IPS-20b (cell line): Measurements from ENCODE around the gene POLR1D.

Experiments used
- H3K27ac ChIP-seq: one replicate; pipeline ENCODE4 v1.5.1; 2013; ENCODE audit warnings: low read length
- H3K27me3 ChIP-seq: 2 replicates; pipeline ENCODE4 v1.6.1; 2013; ENCODE audit warnings: mild to moderate bottlenecking, low read length, inconsistent platforms; ENCODE audit not compliant: insufficient read depth
- H3K36me3 ChIP-seq: 2 replicates; pipeline ENCODE4 v1.6.1; 2013; ENCODE audit warnings: low read depth, mild to moderate bottlenecking, inconsistent platforms, low read length, moderate library complexity; ENCODE audit not compliant: insufficient read depth
- H3K4me1 ChIP-seq: 2 replicates; pipeline ENCODE4 v1.6.1; 2013; ENCODE audit warnings: mild to moderate bottlenecking, control low read depth, inconsistent platforms, low read length, moderate library complexity; ENCODE audit not compliant: insufficient read depth
- H3K4me3 ChIP-seq: 2 replicates; pipeline ENCODE4 v1.5.1; 2013; ENCODE audit warnings: mild to moderate bottlenecking, low read length, inconsistent platforms
- H3K9ac ChIP-seq: 2 replicates; pipeline ENCODE4 v1.6.1; 2013; ENCODE audit warnings: low read depth, mild to moderate bottlenecking, inconsistent platforms, low read length, moderate library complexity
- H3K9me3 ChIP-seq: 2 replicates; pipeline ENCODE4 v1.6.1; 2013; ENCODE audit warnings: mild to moderate bottlenecking, low read depth, low read length, inconsistent platforms; ENCODE audit not compliant: insufficient read depth

The POLR1D gene

GRCh38 chr13:27641711-27642502 lies 20.2 kb downstream of the POLR1D start:
- H3K36me3 ChIP-seq: no peaks in the 10 kb centered on the region
- no peak overlapping the region for H3K9ac ChIP-seq
- no peaks in the 10 kb centered on the region for H3K9me3 ChIP-seq
- H3K27ac ChIP-seq: no peak overlapping the region
- H3K4me1 ChIP-seq: peaks cover 11% of the 10 kb centered on the region; the same call in 1 of the 2 replicates
- H3K4me3 ChIP-seq: no peak overlapping the region
- no peaks in the 10 kb centered on the region for H3K27me3 ChIP-seq

GRCh38 chr13:27643334-27644132 lies 21.8 kb downstream of the POLR1D start:
- H3K36me3 ChIP-seq: peaks cover 5% of the 10 kb centered on the region
- no peaks in the 10 kb centered on the region for H3K27me3 ChIP-seq
- no peaks in the 10 kb centered on the region; the same call in 1 of the 2 replicates for H3K9me3 ChIP-seq
- H3K4me1 ChIP-seq: peaks cover 10% of the 10 kb centered on the region; the same call in 1 of the 2 replicates
- no peak overlapping the region for H3K27ac ChIP-seq
- H3K4me3 ChIP-seq: no peak overlapping the region
- no peak overlapping the region for H3K9ac ChIP-seq

DNA sequence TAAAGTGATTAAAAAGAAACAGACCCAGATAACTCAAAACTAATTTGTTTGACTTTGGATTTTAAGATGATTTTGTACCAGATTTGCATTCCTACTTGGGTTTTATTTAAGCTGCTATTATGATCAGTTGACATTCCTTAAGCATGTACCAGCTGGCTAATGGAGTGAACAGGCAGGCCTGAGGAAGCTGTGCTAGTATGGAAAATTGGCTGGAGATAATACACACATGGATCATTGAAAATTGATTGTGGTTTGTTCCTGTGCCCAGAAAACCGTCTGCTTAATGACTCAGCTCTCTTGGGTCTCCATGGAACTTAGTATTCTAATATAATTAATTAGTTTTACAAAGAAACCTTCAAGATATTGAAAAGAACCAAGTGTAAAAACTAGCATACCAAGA lies 22.6 kb downstream of the POLR1D start:
- H3K4me1 ChIP-seq: peaks cover 9% of the 10 kb centered on the region; the same call in 1 of the 2 replicates
- no peak overlapping the region for H3K4me3 ChIP-seq
- H3K9me3 ChIP-seq: peaks cover 6% of the 10 kb centered on the region; the same call in 1 of the 2 replicates
- H3K27ac ChIP-seq: no peak overlapping the region
- no peaks in the 10 kb centered on the region for H3K27me3 ChIP-seq
- H3K36me3 ChIP-seq: peaks cover 13% of the 10 kb centered on the region
- H3K9ac ChIP-seq: no peak overlapping the region

GRCh38 chr13:27650312-27650711 lies 28.6 kb downstream of the POLR1D start:
- Histone ChIP-seq H3K27ac (no peak overlapping the region), H3K4me1 (peaks cover 4% of the 10 kb centered on the region; the same call in 1 of the 2 replicates), H3K4me3 (no peak overlapping the region), H3K9me3 (peaks cover 23% of the 10 kb centered on the region), H3K27me3 (no peaks in the 10 kb centered on the region), H3K9ac (no peak overlapping the region), H3K36me3 (peaks cover 50% of the 10 kb centered on the region)

GRCh38 chr13:27654059-27654458 lies 32.4 kb downstream of the POLR1D start:
- H3K9me3 ChIP-seq: peaks cover 20% of the 10 kb centered on the region
- H3K27me3 ChIP-seq: no peaks in the 10 kb centered on the region
- no peak overlapping the region for H3K27ac ChIP-seq
- H3K4me3 ChIP-seq: no peak overlapping the region
- H3K36me3 ChIP-seq: peaks cover 40% of the 10 kb centered on the region
- H3K9ac ChIP-seq: no peak overlapping the region
- no peaks in the 10 kb centered on the region for H3K4me1 ChIP-seq

DNA sequence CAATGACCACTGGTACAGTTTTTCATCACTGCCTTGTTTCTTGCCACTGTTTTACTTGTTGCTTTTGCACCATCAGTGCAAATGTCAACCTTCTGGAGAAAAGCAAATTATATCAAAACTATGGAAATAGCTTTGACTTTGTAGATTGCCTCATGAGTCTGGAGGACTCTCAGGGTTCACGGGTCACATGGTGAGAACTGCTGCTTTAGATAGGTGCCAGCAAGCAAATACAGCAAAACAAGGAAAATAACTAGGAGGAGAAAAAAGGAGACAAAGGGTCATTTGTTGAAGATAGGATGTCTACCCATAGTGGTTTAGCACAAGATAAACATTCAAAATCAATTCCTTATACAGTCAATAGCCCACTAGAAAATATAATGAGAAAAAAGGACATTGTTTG lies 33.1 kb downstream of the POLR1D start:
- Histone ChIP-seq H3K4me3 (no peak overlapping the region), H3K9ac (no peak overlapping the region), H3K4me1 (no peaks in the 10 kb centered on the region), H3K36me3 (peaks cover 33% of the 10 kb centered on the region), H3K27ac (no peak overlapping the region), H3K27me3 (no peaks in the 10 kb centered on the region), H3K9me3 (peaks cover 13% of the 10 kb centered on the region)

DNA sequence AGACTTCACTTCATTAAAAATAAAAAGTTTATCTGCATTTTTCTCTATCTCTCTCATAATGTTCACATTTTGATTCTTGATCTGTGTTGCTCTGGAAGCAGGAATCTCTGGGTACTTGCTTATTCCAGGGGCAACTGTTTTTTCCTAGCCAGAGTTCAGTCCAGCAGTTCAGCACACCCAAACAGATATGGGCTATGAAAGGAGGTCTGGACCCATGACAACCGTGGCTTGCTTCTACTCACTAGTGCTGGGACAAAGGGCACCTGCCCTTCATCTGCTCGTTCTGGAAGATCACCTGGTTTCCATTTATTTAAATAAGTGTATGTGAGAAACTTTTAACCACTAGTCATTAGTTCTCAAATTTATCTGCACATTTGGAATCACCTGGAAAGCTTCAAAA lies 36.0 kb downstream of the POLR1D start:
- peaks cover 11% of the 10 kb centered on the region for H3K36me3 ChIP-seq
- H3K4me3 ChIP-seq: no peak overlapping the region
- no peak overlapping the region for H3K27ac ChIP-seq
- no peaks in the 10 kb centered on the region for H3K9me3 ChIP-seq
- no peaks in the 10 kb centered on the region for H3K27me3 ChIP-seq
- no peaks in the 10 kb centered on the region for H3K4me1 ChIP-seq
- no peak overlapping the region for H3K9ac ChIP-seq

- peaks cover 5% of the 10 kb centered on the region; the same call in 1 of the 2 replicates for H3K36me3 ChIP-seq
- H3K27me3 ChIP-seq: no peaks in the 10 kb centered on the region
- H3K4me1 ChIP-seq: no peaks in the 10 kb centered on the region
- H3K9me3 ChIP-seq: no peaks in the 10 kb centered on the region
- H3K27ac ChIP-seq: no peak overlapping the region
- no peak overlapping the region for H3K4me3 ChIP-seq
- H3K9ac ChIP-seq: no peak overlapping the region
Observed at GRCh38 chr13:27658546-27658945, 36.9 kb downstream of the POLR1D start.

DNA sequence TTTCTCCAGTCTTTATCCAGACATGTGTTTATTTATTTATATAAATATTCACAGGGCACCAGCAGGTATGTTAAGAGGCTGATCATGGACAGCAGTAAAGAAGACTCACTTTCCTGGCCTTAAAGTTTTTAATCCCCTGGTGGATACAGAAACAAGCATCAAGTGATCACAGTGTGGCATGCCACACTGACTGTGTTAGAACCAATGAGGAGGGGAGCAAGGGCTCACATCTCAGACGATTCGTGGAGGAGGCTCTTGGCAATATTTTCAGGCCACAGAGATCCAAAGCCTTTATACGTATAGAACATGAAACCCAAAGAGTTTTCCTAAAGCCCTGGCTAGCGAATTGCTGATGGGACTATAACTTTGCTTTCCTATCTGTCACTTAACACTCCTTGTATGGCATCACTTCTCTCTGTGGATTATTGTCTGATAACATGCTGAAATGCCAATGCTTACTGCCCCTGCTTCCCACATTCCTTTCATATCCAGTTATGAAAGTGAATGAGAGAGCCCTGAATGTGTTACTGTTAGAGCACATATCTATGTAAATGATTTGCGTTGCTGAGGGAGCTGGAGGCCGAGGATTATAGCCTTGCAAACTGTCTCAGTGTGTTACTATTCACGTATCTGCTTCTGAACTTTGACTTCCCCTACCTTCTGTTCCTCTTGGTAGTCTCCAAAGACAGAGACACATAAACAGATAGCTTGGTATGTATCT lies 37.6 kb downstream of the POLR1D start:
- H3K27me3 ChIP-seq: no peaks in the 10 kb centered on the region
- peaks cover 5% of the 10 kb centered on the region; the same call in 1 of the 2 replicates for H3K36me3 ChIP-seq
- H3K27ac ChIP-seq: no peak overlapping the region

GRCh38 chr13:27660511-27660910 lies 38.8 kb downstream of the POLR1D start:
- no peaks in the 10 kb centered on the region for H3K36me3 ChIP-seq
- no peaks in the 10 kb centered on the region for H3K27me3 ChIP-seq
- no peak overlapping the region for H3K4me3 ChIP-seq
- no peaks in the 10 kb centered on the region for H3K9me3 ChIP-seq
- H3K27ac ChIP-seq: no peak overlapping the region
- no peaks in the 10 kb centered on the region for H3K4me1 ChIP-seq
- no peak overlapping the region for H3K9ac ChIP-seq

More for the DNA sequence above, 37.6 kb downstream of the POLR1D start:
- H3K9me3 ChIP-seq: no peaks in the 10 kb centered on the region
- H3K9ac ChIP-seq: no peak overlapping the region
- H3K4me1 ChIP-seq: no peaks in the 10 kb centered on the region
- no peak overlapping the region for H3K4me3 ChIP-seq

GRCh38 chr13:27661017-27661416 lies 39.3 kb downstream of the POLR1D start:
- H3K4me3 ChIP-seq: no peak overlapping the region
- no peaks in the 10 kb centered on the region for H3K9me3 ChIP-seq
- no peaks in the 10 kb centered on the region for H3K27me3 ChIP-seq
- H3K4me1 ChIP-seq: no peaks in the 10 kb centered on the region
- no peak overlapping the region for H3K9ac ChIP-seq
- H3K36me3 ChIP-seq: peaks cover 5% of the 10 kb centered on the region; the same call in 1 of the 2 replicates
- H3K27ac ChIP-seq: no peak overlapping the region
